SK-N-MC (cell line): Measurements from ENCODE around the gene DNAH6.

Experiments
- EZH2 ChIP-seq: fragments of 200-600 bp; sonication (generic); IDR thresholded peaks from one replicate; pipeline ENCODE4 v1.6.1; 2017; ENCODE audit warnings: antibody characterized with exemption
- FOXP2 ChIP-seq: optimal IDR thresholded peaks from 2 replicates; pipeline ENCODE3; 2011; ENCODE audit warnings: mild to moderate bottlenecking, moderate library complexity; ENCODE audit not compliant: insufficient read depth; ENCODE audit errors: extremely low read length, control extremely low read depth
- POLR2AphosphoS5 ChIP-seq: IDR thresholded peaks from 2 replicates; pipeline ENCODE4 v1.6.1; 2012; ENCODE audit warnings: mild to moderate bottlenecking, low read depth, low read length, borderline replicate concordance

GRCh38 chr2:84840306-84840705, 324.0 kb downstream of the DNAH6 start:
- TF ChIP-seq EZH2 (no peak), POLR2AphosphoS5 (no peak), FOXP2 (no peak)
